Panc1 (cell line): ENCODE measurements around the gene KPNB1. TPM values are rescaled to one million over a fixed set of nuclear protein-coding genes. Genes with fewer than 3 reads are reported as not detected.

Source experiments
- total RNA-seq: library from RNA; stranded (reverse); gene quantifications from one replicate; pipeline ENCODE4 v1.2.1, GENCODE V29; 2021; ENCODE audit not compliant: unreplicated experiment

The KPNB1 gene
- total RNA-seq, 1 experiment from 2014 or later, result 666 TPM

Other genes with a start within 250 kb of the KPNB1 start
- gene NPEPPS, start 118.8 kb upstream of the KPNB1 start, total RNA-seq, result 137 TPM
- gene TBKBP1, start 44.2 kb downstream of the KPNB1 start, total RNA-seq, result 12.0 TPM
- 0.10 TPM for gene TBX21, start 83.3 kb downstream of the KPNB1 start, total RNA-seq
- 9.1 TPM for gene OSBPL7, start 171.9 kb downstream of the KPNB1 start, total RNA-seq
- 41.9 TPM for gene MRPL10, start 181.6 kb downstream of the KPNB1 start, total RNA-seq
- gene LRRC46, start 181.8 kb downstream of the KPNB1 start, total RNA-seq, result 1.9 TPM
- 34.9 TPM for gene SCRN2, start 191.4 kb downstream of the KPNB1 start, total RNA-seq
- 4.0 TPM for gene SP6, start 201.2 kb downstream of the KPNB1 start, total RNA-seq
- 25.6 TPM for gene SP2, start 246.3 kb downstream of the KPNB1 start, total RNA-seq